Activated T-helper 1 cell treated with anti-CD3 and anti-CD28 coated beads, Interleukin-12 subunit alpha, Interleukin-12 subunit beta, Interleukin-2, Interleukin-4 antibody, amounts not matched to agents 30 ng/mL and 10 ng/mL and 1 ng/mL, durations not matched to agents 14 hours and 24 hours and 36 hours (primary cell): ENCODE results near the gene CIDEA. TPM values are rescaled to one million over a fixed set of nuclear protein-coding genes. Genes with fewer than 3 reads are reported as not detected.

Experiments used
- DNase-seq: peaks from one replicate; pipeline ENCODE4 v3.0.0; 2021; ENCODE audit warnings: low spot score
- H3K27ac Mint-ChIP-seq: one replicate; pipeline ENCODE4 v1.8.0; 2021; ENCODE audit warnings: mild to moderate bottlenecking, mixed read lengths
- H3K27me3 Mint-ChIP-seq: one replicate; pipeline ENCODE4 v1.8.0; 2022; ENCODE audit warnings: mild to moderate bottlenecking, moderate library complexity, mixed read lengths; ENCODE audit not compliant: insufficient read depth
- H3K36me3 Mint-ChIP-seq: one replicate; pipeline ENCODE4 v1.8.0; 2021; ENCODE audit warnings: low read depth, mixed read lengths
- H3K4me1 Mint-ChIP-seq: one replicate; pipeline ENCODE4 v1.8.0; 2021; ENCODE audit warnings: low read depth, mixed read lengths
- H3K4me3 Mint-ChIP-seq: one replicate; pipeline ENCODE4 v1.8.0; 2021; ENCODE audit warnings: mild to moderate bottlenecking, moderate library complexity, mixed read lengths
- H3K9me3 Mint-ChIP-seq: one replicate; pipeline ENCODE4 v1.8.0; 2021; ENCODE audit warnings: mixed read lengths
- intact Hi-C: fragments of 100-400 bp; cut with micrococcal nuclease; formaldehyde crosslinking; loops from one replicate; pipeline ENCODE4 v1.15.1; 2024
- total RNA-seq: library from RNA; stranded (reverse); gene quantifications from 2 replicates; pipeline ENCODE4 v1.2.3, GENCODE V29; 2022

The CIDEA gene
- total RNA-seq, 1 donor from 2014 or later = not detected

DNA sequence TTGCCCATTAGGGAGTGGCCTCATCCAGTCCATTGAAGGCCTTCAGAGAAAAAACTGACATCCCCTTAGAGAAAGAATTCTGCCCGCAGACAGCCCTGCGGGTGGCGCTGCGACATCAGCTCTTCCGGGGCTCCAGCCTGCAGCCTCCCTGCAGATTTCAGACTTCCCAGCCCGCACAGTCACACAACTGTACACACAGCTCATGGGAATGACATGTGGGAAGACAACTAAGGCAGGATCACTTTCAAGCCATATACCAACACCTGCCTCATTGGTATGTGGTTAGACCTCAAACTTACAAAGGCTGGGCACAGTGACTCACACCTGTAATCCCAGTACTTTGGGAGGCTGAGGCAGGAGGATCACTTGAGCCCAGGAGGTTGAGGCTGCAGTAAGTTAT is 29.1 kb downstream of the CIDEA start:
- Mint-ChIP-seq H3K27ac (no peak overlapping the region), H3K9me3 (no peaks in the 10 kb centered on the region), H3K36me3 (no peaks in the 10 kb centered on the region), H3K4me1 (no peaks in the 10 kb centered on the region), H3K27me3 (peaks cover 31% of the 10 kb centered on the region), H3K4me3 (no peak overlapping the region)
- intact Hi-C loops = no loop called here
- no peak for DNase-seq

DNA sequence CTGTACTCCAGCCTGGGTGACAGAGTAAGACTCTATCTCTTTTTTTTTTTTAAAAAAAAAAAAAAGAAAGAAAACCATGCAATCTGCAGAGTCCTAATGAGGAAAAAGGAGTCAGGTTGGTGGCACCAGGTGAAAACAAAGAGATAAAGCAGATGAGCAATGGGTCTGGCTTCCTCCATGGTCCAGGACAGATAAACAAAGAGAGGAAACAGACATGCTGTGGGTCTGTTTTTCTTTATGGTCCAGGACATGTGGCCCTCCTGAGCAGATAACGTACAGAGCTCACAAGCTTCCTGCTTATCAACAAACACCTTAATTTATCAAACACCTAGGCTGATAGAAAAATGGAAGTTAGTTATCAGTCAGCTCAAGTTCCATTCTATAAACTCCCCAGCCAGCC is 29.5 kb downstream of the CIDEA start:
- Mint-ChIP-seq H3K4me3 (no peak overlapping the region), H3K27ac (no peak overlapping the region), H3K9me3 (no peaks in the 10 kb centered on the region), H3K4me1 (peaks cover 2% of the 10 kb centered on the region), H3K27me3 (peaks cover 35% of the 10 kb centered on the region), H3K36me3 (no peaks in the 10 kb centered on the region)
- intact Hi-C loops = no loop called here
- no peak for DNase-seq

DNA sequence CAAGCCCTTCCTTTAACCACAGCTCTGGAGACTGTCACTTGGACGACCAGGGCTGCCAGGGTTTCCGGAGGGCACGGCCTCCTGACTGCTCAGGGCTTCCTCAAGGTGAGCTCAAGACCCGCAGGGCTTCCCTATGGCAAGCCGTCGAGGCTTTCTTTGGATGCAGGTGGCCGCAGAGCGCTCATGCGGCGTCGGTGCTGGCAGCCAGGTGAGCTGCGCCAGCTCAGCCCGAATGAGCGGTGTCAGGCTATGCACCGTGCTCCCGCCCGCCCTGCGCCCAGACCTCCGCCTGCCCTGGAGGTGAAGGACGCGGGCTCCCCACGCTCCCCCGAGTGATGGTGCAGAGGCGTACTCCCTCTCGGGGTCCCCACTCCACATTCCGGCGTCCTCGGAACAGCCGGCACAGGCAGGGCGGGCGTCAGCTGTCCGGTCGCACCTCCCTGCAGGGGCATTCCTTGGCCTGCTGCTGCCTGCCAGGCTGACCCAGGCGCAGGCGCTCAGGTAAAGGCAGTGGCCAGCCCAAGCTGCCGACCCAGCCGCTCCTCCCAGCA is 33.0 kb downstream of the CIDEA start:
- DNase-seq = no peak
- Mint-ChIP-seq H3K4me1 (peaks cover 6% of the 10 kb centered on the region), H3K9me3 (no peaks in the 10 kb centered on the region), H3K27ac (no peak overlapping the region), H3K36me3 (no peaks in the 10 kb centered on the region), H3K27me3 (peaks cover 41% of the 10 kb centered on the region), H3K4me3 (no peak overlapping the region)
- intact Hi-C loops = no loop called here

DNA sequence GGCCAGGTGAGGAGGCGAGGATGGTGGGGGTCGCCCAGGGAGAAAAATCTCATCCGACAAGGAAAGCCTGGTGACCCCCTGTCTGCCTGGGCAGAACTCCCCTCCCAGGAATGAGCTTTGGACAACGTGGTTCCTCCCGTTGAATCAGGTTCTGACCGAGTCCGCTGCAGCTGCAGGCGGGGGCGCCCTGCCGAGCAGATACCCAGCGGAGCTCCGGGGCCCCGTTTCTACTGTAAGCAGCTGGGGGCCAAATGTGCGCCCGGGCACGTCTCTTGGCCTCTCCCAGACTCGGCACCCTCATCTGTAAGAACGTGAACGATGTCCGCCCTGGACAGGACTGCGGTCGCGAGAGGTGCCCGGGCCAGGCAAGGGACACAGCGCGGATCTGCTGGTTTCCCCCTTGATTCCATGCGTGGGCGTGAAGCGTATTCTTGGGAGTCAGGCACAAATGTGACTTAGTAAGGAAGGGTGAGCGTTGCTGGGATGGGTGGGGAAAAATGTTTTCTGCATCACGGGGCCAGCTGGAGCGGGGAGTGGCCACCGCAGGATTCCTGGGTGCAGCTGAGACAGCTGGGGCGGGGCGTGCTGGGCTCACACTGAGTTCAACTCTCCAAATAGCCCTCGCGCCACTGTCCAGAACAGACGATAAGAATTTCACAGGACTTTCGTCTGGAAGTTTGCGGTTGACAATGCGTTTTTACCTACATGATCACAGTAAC is 33.7 kb downstream of the CIDEA start:
- Mint-ChIP-seq H3K4me1 (peaks cover 6% of the 10 kb centered on the region), H3K36me3 (no peaks in the 10 kb centered on the region), H3K27me3 (peaks cover 41% of the 10 kb centered on the region), H3K27ac (no peak overlapping the region), H3K9me3 (no peaks in the 10 kb centered on the region), H3K4me3 (no peak overlapping the region)
- intact Hi-C loops = no loop called here
- no peak for DNase-seq

DNA sequence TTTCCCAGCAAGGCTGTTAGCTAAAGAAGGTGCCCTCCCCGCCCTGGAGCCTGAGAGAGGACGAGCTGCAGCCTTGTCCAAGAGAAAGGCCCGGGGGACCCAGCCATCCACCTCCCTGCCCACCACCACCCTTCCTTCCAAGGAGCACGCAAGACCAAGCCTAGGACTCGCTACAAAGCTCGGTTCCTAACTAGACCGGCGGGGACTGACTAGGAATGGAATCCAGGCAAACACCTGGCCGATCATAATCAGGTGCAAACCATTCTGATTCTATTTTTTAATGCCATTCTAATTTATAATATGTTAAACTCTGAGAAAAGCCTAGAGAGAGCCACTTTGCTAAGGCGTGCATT is 34.2 kb downstream of the CIDEA start:
- intact Hi-C loops = no loop called here
- H3K9me3 Mint-ChIP-seq = no peaks in the 10 kb centered on the region
- no peak overlapping the region for H3K27ac Mint-ChIP-seq
- no peaks in the 10 kb centered on the region for H3K36me3 Mint-ChIP-seq
- H3K4me1 Mint-ChIP-seq = peaks cover 6% of the 10 kb centered on the region
- H3K4me3 Mint-ChIP-seq = no peak overlapping the region
- H3K27me3 Mint-ChIP-seq = peaks cover 41% of the 10 kb centered on the region
- DNase-seq = no peak

DNA sequence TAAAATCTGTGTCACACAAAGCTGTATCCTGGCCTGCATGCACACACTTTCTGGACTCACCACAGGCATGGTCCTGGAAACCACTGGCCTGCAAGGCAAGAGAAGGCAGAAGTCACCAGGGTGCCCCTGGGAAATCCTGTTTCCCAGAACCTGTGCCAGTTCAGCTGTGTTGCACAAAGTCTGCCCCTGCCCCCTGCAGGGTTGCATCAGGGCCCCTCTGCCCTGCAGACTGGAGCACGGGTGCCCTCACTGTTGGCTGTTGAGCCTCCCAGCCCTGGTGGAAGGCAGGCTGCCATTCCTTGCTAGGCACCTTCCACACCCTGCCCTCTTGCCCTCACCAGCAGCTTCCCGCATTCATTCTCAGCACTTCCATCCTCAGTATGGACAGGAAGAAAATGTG is 35.9 kb downstream of the CIDEA start:
- peaks cover 31% of the 10 kb centered on the region for H3K27me3 Mint-ChIP-seq

DNA sequence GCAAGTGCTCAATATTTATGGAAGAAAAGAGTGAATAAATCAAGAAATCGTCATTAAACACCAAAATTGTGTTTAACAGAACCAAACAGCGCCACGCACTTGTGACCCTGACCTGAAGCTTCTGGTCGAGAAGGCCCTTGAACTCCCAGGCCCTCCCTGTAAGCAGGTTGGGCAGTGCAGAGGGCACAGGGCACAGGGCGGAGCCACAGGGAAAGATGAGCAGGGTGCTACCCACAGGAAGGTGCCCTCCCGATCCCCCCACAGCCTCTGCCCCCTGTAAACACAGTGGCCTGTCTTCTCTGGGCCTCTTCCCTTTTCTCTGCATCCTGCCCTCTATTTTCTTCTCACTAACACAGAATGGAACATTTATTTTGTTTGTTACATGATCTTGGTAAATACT is 37.0 kb downstream of the CIDEA start:
- Mint-ChIP-seq H3K9me3 (no peaks in the 10 kb centered on the region), H3K27me3 (peaks cover 24% of the 10 kb centered on the region), H3K4me3 (no peak overlapping the region), H3K4me1 (peaks cover 6% of the 10 kb centered on the region), H3K27ac (no peak overlapping the region), H3K36me3 (no peaks in the 10 kb centered on the region)
- DNase-seq = no peak
- intact Hi-C loops = no loop called here

More for the DNA sequence above, 35.9 kb downstream of the CIDEA start:
- Mint-ChIP-seq H3K9me3 (no peaks in the 10 kb centered on the region), H3K4me3 (no peak overlapping the region), H3K4me1 (peaks cover 6% of the 10 kb centered on the region), H3K27ac (no peak overlapping the region), H3K36me3 (no peaks in the 10 kb centered on the region)
- DNase-seq = no peak
- intact Hi-C loops = no loop called here

DNA sequence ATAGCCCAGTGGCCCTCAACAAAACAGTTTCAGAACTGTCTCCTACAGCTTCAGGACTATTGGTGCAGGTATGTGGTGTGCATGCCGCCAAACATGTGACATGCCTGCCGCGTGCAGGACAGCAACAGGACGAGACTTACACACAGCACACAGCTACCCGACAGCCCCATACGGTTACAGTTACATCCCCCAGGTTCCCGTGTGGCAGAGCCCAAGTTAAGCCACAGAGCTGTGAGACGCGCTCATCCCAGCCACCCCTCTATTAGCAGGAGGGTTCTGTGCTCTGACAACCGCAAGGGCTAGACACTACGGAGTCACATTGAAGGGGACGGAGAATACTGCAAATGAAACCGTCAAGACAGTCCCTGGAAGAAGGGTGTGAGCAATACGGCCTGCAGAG is 37.5 kb downstream of the CIDEA start:
- Mint-ChIP-seq H3K27me3 (peaks cover 20% of the 10 kb centered on the region), H3K4me1 (peaks cover 6% of the 10 kb centered on the region), H3K36me3 (no peaks in the 10 kb centered on the region), H3K9me3 (no peaks in the 10 kb centered on the region), H3K27ac (no peak overlapping the region), H3K4me3 (no peak overlapping the region)
- intact Hi-C loops = no loop called here
- DNase-seq = no peak

DNA sequence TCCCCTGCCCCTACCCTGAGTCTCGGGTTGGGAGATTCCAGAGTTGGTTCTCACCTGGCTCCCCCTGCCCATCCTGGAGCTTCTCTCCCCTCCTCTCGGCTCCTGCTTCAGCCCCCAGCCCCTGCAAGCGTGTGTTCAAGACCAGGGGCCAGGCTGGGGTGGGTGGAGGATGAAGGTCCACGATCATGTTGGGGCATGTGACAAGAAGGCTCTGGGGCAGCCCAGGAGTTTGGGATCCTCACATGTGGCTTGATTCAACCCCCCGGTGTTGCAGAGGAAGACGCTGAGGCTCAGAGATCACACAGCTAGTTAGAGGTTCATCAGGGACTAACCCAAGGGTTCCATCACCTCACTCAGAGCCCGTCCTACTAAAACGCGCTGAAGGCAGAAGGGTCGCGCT is 39.7 kb downstream of the CIDEA start:
- no peaks in the 10 kb centered on the region for H3K36me3 Mint-ChIP-seq
- intact Hi-C loops = no loop called here

DNA sequence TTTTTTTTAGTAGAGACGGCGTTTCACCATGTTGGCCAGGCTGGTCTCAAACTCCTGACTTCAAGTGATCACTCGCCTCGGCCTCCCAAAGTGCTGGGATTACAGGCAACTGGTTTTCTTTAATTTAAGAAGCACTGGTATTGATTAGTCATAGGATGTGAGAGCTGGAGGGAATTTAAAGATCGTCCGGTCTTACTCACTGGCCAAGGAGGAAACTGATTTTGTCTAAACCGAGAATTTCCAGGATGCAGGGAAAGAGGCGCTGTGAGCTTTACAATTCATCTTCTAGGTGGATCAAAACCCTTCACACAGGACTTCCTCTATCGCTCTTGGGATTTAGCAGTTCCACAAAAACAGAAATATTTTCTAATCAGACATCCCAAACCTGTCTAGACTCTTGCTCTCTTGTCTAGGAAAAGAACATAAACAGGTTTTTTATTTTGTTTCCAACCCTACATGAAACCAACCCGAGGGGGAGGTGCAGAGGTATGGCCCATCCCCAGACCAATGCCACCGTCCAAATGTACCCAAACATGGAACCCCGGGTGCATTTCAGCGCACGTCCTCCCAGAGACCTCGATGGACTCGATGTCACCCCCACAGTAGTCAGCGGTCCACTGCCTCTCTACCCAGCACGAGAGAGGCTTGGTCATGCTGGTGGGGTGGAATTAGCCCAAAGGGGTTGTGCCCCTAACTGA is 41.4 kb downstream of the CIDEA start:
- no peak for DNase-seq
- Mint-ChIP-seq H3K4me1 (no peaks in the 10 kb centered on the region), H3K27ac (no peak overlapping the region), H3K27me3 (peaks cover 6% of the 10 kb centered on the region), H3K36me3 (no peaks in the 10 kb centered on the region), H3K4me3 (no peak overlapping the region), H3K9me3 (no peaks in the 10 kb centered on the region)
- intact Hi-C loops = no loop called here

More for the DNA sequence above, 39.7 kb downstream of the CIDEA start:
- H3K4me3 Mint-ChIP-seq = no peak overlapping the region
- peaks cover 11% of the 10 kb centered on the region for H3K27me3 Mint-ChIP-seq
- no peak overlapping the region for H3K27ac Mint-ChIP-seq
- DNase-seq = no peak
- H3K9me3 Mint-ChIP-seq = no peaks in the 10 kb centered on the region
- peaks cover 2% of the 10 kb centered on the region for H3K4me1 Mint-ChIP-seq

DNA sequence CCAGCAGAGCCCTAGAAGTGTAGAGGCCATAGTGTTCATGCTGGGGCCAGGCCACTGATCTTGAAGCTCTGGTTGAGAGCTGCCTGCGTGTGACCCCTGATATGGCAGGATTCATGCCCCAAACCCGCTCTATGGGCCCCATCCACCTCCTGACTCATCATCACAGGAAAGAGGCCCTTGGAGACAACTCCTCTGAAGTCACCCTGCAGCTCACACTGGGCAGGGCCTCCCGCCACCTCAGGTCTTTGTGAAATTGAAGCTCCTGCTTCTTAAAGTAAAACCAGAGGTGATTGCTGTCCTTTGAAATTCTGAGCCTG is 41.9 kb downstream of the CIDEA start:
- Mint-ChIP-seq H3K36me3 (no peaks in the 10 kb centered on the region), H3K4me3 (no peak overlapping the region), H3K4me1 (no peaks in the 10 kb centered on the region), H3K27ac (no peak overlapping the region), H3K9me3 (no peaks in the 10 kb centered on the region), H3K27me3 (peaks cover 10% of the 10 kb centered on the region)
- intact Hi-C loops = no loop called here
- no peak for DNase-seq

DNA sequence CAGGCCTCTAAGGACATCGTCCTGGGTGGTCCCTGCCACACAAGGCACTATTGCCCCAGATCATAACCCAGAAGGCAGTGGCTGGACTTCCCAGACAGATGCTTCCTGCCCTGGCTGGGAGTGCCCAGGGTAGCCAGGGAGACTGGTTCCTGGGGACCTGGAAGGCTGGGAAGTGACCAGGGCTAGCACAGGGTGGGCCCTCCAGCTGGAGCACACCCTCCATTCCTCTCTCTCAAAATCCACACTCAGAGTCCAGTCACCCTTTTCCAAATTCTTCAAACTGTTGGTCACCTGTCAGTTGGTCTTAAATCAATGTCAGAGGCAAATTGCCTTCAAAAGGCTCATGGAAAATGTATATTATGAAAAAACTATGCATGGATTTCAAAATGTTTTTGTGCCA is 42.3 kb downstream of the CIDEA start:
- H3K9me3 Mint-ChIP-seq = no peaks in the 10 kb centered on the region
- no peak overlapping the region for H3K27ac Mint-ChIP-seq
- intact Hi-C loops = no loop called here
- H3K36me3 Mint-ChIP-seq = no peaks in the 10 kb centered on the region
- H3K4me3 Mint-ChIP-seq = no peak overlapping the region
- no peak for DNase-seq
- peaks cover 10% of the 10 kb centered on the region for H3K27me3 Mint-ChIP-seq
- H3K4me1 Mint-ChIP-seq = no peaks in the 10 kb centered on the region

DNA sequence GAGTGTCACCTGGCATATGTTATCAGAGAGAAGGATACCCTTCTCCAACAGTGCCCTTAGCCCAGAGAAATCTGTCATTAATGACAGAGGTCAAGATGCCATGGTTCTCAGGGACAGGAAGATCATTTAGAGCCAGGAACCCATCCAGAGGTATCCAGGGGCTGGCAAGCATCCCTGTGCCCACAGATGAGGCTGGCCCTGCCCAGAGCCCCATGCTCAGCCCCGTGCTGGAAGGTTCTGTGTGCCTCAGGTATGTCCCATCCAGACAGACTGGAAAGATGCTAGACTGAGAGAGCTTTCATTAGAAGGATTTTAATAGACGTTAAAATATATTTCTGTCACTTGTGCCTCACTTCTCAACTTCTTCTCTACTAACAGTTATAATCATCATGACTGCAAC is 45.7 kb downstream of the CIDEA start:
- Mint-ChIP-seq H3K4me1 (no peaks in the 10 kb centered on the region), H3K4me3 (no peak overlapping the region), H3K36me3 (no peaks in the 10 kb centered on the region), H3K9me3 (no peaks in the 10 kb centered on the region), H3K27me3 (peaks cover 14% of the 10 kb centered on the region), H3K27ac (no peak overlapping the region)
- intact Hi-C loops = no loop called here
- DNase-seq = no peak
